ENCODE data around the gene RIGI. TPM values are rescaled to one million over a fixed set of nuclear protein-coding genes. Genes with fewer than 3 reads are reported as not detected.

Gene RIGI
- total and polyA plus RNA-seq, 9 of the 15 experiments (the other 6 are each of a cell fraction or from before 2014, with no cell fraction given), result 0.27 to 1.1 (median 0.54) TPM

GRCh38 chr9:32518276-32518675 is 7.7 kb downstream of the RIGI start:
- Histone ChIP-seq H3K79me2 (ENCODE audit: control insufficient read depth, insufficient read depth, low read length) (no peaks in the 10 kb centered on the region), H2AFZ (ENCODE audit: low read depth, low read length) (no peak overlapping the region), H3K4me2 (ENCODE audit: insufficient read depth, low read length) (no peak overlapping the region), H3K9ac (ENCODE audit: insufficient read depth in 1 of 2, low read depth in 2 of 2, low read length in 2 of 2) (no peak overlapping the region), H3K27me3 (ENCODE audit: control insufficient read depth in 2 of 2, insufficient read depth in 2 of 2, low read length in 2 of 2) (no peaks in the 10 kb centered on the region), H3K36me3 (ENCODE audit: control insufficient read depth, insufficient read depth, low read length) (no peaks in the 10 kb centered on the region), H3K4me3 (no peak overlapping the region), H3K9me3 (replicated peaks; ENCODE audit: control insufficient read depth, insufficient read depth, low read depth, low read length) (no peaks in the 10 kb centered on the region), H3K27ac (ENCODE audit: extremely low read depth, low read depth, low read length) (no peak overlapping the region), H4K20me1 (replicated peaks; ENCODE audit: control insufficient read depth, insufficient read depth, low read length) (no peaks in the 10 kb centered on the region), H3K4me1 (replicated peaks in 1 of 2; ENCODE audit: control insufficient read depth in 2 of 2, insufficient read depth in 2 of 2, low read length in 2 of 2) (peaks cover 0 to 4% of the 10 kb centered on the region in 2 experiments; a peak in 1 of 5 replicates), H3K9me1 (ENCODE audit: control insufficient read depth, insufficient read depth, low read length) (no peaks in the 10 kb centered on the region)
- CTCF ChIA-PET (ENCODE audit: low intra/inter-chr PET ratio), result no interaction called here
- DNase-seq (ENCODE audit: extremely low read depth in 1 of 4, low spot score in 3 of 4) (no peak), FAIRE-seq (no peak), ATAC-seq (no peak)
- WGBS (ENCODE audit: insufficient coverage, low coverage, missing lambda C conversion rate), result 29% methylated on average over 1 of the region's 1 CpG
- in situ Hi-C loops (cut with MboI) (no loop called here), intact Hi-C loops (cut with micrococcal nuclease) (no loop called here)
- no peak for TF ChIP-seq ARNT (IDR thresholded peaks at IDR 0.05)
- BruUV-seq (replicated peaks), result no TSS peak
- POLR2A ChIA-PET, result no interaction called here

- POLR2A ChIA-PET, result interaction anchor here (1.1 kb wide), 1 partner anchor 24 kb away, joined by 3 read pairs; no protein-coding TSS in a partner anchor
- no peak for DNase-seq (ENCODE audit: extremely low read depth in 1 of 4, low spot score in 3 of 4)
- no peak overlapping the region for H3K4me3 ChIP-seq
- BruUV-seq (replicated peaks), result no TSS peak
- TF ChIP-seq STAG1 (CRISPR knock-in tag; IDR thresholded peaks at IDR 0.05; ENCODE audit: borderline replicate concordance), result no peak
- no peak for ATAC-seq
- H3K27me3 ChIP-seq (ENCODE audit: control insufficient read depth in 2 of 2, insufficient read depth in 2 of 2, low read length in 2 of 2), result no peaks in the 10 kb centered on the region
- no peaks in the 10 kb centered on the region for H3K9me3 ChIP-seq (replicated peaks; ENCODE audit: control insufficient read depth, insufficient read depth, low read depth, low read length)
- no peaks in the 10 kb centered on the region for H3K36me3 ChIP-seq (ENCODE audit: control insufficient read depth, insufficient read depth, low read length)
- no peak overlapping the region for H2AFZ ChIP-seq (ENCODE audit: low read depth, low read length)
- H3K9ac ChIP-seq (ENCODE audit: insufficient read depth in 1 of 2, low read depth in 2 of 2, low read length in 2 of 2), result no peak overlapping the region
- no peaks in the 10 kb centered on the region for H3K9me1 ChIP-seq (ENCODE audit: control insufficient read depth, insufficient read depth, low read length)
- no peak overlapping the region for H3K27ac ChIP-seq (ENCODE audit: extremely low read depth, low read depth, low read length)
- H3K79me2 ChIP-seq (ENCODE audit: control insufficient read depth, insufficient read depth, low read length), result no peaks in the 10 kb centered on the region
- no peaks in the 10 kb centered on the region for H4K20me1 ChIP-seq (replicated peaks; ENCODE audit: control insufficient read depth, insufficient read depth, low read length)
- in situ Hi-C loops (cut with MboI), result no loop called here
- CTCF ChIA-PET (ENCODE audit: low intra/inter-chr PET ratio), result no interaction called here
- no peak for FAIRE-seq
- H3K4me2 ChIP-seq (ENCODE audit: insufficient read depth, low read length), result no peak overlapping the region
- intact Hi-C loops (cut with micrococcal nuclease), result no loop called here
- H3K4me1 ChIP-seq (replicated peaks in 1 of 2; ENCODE audit: control insufficient read depth in 2 of 2, insufficient read depth in 2 of 2, low read length in 2 of 2), result peaks cover 0 to 4% of the 10 kb centered on the region in 2 experiments; a peak in 1 of 5 replicates
Observed at GRCh38 chr9:32516241-32516640, 9.8 kb downstream of the RIGI start.
